HL-60 (cell line): ENCODE data around the gene ADAMTSL3.
A peak's percentile ranks its signal among the peaks of the same experiment; 100 is the strongest.
"Not testable (repeated sequence)": the region's sequence is repeated elsewhere in the genome, so short reads cannot be mapped to it uniquely, and the experiment has no call there.

Experiments
- DNase-seq, 2 experiments: peaks; one replicate each; pipeline ENCODE4 v3.0.0-alpha.2; 2010 to 2020; ENCODE audit warnings: low read depth in 1 of 2, low spot score in 1 of 2
- H3K27ac ChIP-seq: fragments of 250-450 bp; sonication (Bioruptor Pico); replicated peaks from 2 replicates; pipeline ENCODE4 v1.5.1; 2020; ENCODE audit warnings: mild to moderate bottlenecking, moderate library complexity
- H3K27me3 ChIP-seq: fragments of 250-450 bp; sonication (Bioruptor Pico); 2 replicates; pipeline ENCODE4 v1.5.1; 2021; ENCODE audit warnings: mild to moderate bottlenecking, moderate library complexity; ENCODE audit not compliant: insufficient read depth, poor library complexity, severe bottlenecking
- H3K4me3 ChIP-seq: replicated peaks from 2 replicates; pipeline ENCODE4 v1.5.1; 2011; ENCODE audit warnings: mild to moderate bottlenecking, control low read depth, low read length; ENCODE audit not compliant: insufficient read depth
- CTCF ChIP-seq: IDR thresholded peaks from one replicate; pipeline ENCODE4 v1.5.1; 2011; ENCODE audit warnings: low read length, control low read depth, inconsistent platforms; ENCODE audit not compliant: insufficient read depth
- GABPA ChIP-seq: IDR thresholded peaks from 2 replicates; pipeline ENCODE4 v1.6.1; 2012; ENCODE audit warnings: low read depth
- POLR2AphosphoS5 ChIP-seq: IDR thresholded peaks from 2 replicates; pipeline ENCODE4 v1.6.1; 2012; ENCODE audit warnings: low read depth
- SPI1 ChIP-seq: IDR thresholded peaks from 2 replicates; pipeline ENCODE4 v1.6.1; 2012; ENCODE audit warnings: low read depth, mild to moderate bottlenecking, borderline replicate concordance
- TF ChIP-seq, protein P1 (sequence below): IDR thresholded peaks from 2 replicates; pipeline ENCODE4 v1.6.1; 2012; ENCODE audit warnings: low read depth; ENCODE audit not compliant: insufficient replicate concordance

The ADAMTSL3 gene

GRCh38 chr15:84057714-84058331 is 403.9 kb downstream of the ADAMTSL3 start:
- H3K27me3 ChIP-seq, result no peaks in the 10 kb centered on the region
- no peak for TF ChIP-seq SPI1
- no peak for TF ChIP-seq POLR2AphosphoS5
- TF ChIP-seq, protein P1, sequence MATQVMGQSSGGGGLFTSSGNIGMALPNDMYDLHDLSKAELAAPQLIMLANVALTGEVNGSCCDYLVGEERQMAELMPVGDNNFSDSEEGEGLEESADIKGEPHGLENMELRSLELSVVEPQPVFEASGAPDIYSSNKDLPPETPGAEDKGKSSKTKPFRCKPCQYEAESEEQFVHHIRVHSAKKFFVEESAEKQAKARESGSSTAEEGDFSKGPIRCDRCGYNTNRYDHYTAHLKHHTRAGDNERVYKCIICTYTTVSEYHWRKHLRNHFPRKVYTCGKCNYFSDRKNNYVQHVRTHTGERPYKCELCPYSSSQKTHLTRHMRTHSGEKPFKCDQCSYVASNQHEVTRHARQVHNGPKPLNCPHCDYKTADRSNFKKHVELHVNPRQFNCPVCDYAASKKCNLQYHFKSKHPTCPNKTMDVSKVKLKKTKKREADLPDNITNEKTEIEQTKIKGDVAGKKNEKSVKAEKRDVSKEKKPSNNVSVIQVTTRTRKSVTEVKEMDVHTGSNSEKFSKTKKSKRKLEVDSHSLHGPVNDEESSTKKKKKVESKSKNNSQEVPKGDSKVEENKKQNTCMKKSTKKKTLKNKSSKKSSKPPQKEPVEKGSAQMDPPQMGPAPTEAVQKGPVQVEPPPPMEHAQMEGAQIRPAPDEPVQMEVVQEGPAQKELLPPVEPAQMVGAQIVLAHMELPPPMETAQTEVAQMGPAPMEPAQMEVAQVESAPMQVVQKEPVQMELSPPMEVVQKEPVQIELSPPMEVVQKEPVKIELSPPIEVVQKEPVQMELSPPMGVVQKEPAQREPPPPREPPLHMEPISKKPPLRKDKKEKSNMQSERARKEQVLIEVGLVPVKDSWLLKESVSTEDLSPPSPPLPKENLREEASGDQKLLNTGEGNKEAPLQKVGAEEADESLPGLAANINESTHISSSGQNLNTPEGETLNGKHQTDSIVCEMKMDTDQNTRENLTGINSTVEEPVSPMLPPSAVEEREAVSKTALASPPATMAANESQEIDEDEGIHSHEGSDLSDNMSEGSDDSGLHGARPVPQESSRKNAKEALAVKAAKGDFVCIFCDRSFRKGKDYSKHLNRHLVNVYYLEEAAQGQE, result no peak
- TF ChIP-seq CTCF, result no peak
- no peak for TF ChIP-seq GABPA
- no peak for DNase-seq
- no peak overlapping the region for H3K27ac ChIP-seq
- H3K4me3 ChIP-seq, result no peak overlapping the region

GRCh38 chr15:84063674-84064073 is 409.8 kb downstream of the ADAMTSL3 start:
- H3K4me3 ChIP-seq, result not testable (repeated sequence)

DNA sequence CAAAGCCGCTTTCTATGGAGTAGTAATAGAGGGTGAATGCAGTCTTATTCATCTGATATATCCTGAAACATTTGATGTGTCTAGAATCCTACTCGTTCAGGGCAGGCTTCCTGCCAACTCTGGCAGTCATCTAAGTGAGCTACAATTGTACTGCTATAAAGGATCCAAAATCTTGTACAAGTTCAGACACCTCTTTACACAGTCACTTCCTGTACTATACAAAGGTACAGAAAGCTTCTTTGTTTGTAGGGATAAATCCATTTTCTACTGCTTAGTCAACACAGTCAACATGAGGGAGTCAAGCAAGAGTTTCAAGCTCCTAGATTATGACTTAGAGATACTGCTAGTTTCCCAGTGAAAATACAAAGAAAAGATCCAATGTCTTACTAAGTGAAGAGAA is 414.8 kb downstream of the ADAMTSL3 start:
- not testable (repeated sequence) for H3K27ac ChIP-seq, DNase-seq, H3K27me3 ChIP-seq, H3K4me3 ChIP-seq

More at GRCh38 chr15:84063674-84064073, 409.8 kb downstream of the ADAMTSL3 start:
- not testable (repeated sequence) for H3K27me3 ChIP-seq, DNase-seq, H3K27ac ChIP-seq
- TF ChIP-seq SPI1, result peak; percentile 58

GRCh38 chr15:84078038-84078437 is 424.1 kb downstream of the ADAMTSL3 start:
- DNase-seq, H3K4me3 ChIP-seq, H3K27ac ChIP-seq: not testable (repeated sequence)
- peaks cover 23% of the 10 kb centered on the region for H3K27me3 ChIP-seq

DNA sequence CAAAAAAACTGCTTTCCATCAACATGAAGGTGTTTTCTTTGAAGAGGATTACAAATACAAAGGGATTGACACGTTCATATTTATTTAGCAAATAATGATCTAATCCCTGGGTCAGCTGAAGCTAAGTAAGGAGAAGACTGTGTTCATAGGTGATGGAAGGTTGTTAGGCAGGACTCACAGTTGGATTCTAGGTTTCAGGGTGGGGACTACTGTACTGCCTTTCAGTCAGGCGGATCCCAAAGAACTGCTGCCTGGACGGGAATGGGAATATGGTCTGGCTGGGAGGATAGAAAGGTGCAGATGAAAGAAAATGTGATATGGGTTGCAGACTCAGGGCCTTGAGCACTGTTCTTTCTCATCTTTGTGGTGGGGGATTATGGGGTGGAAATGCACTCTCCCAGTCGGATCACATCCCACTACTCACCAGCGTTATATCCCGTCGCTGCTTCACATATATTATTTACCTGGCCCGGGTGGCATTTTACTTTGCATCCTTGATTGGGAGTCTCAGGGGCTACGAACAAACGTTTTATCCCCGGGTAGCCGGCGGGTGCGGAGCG is 425.5 kb downstream of the ADAMTSL3 start:
- H3K27me3 ChIP-seq, result peaks cover 23% of the 10 kb centered on the region
- H3K27ac ChIP-seq, DNase-seq, H3K4me3 ChIP-seq: not testable (repeated sequence)

DNA sequence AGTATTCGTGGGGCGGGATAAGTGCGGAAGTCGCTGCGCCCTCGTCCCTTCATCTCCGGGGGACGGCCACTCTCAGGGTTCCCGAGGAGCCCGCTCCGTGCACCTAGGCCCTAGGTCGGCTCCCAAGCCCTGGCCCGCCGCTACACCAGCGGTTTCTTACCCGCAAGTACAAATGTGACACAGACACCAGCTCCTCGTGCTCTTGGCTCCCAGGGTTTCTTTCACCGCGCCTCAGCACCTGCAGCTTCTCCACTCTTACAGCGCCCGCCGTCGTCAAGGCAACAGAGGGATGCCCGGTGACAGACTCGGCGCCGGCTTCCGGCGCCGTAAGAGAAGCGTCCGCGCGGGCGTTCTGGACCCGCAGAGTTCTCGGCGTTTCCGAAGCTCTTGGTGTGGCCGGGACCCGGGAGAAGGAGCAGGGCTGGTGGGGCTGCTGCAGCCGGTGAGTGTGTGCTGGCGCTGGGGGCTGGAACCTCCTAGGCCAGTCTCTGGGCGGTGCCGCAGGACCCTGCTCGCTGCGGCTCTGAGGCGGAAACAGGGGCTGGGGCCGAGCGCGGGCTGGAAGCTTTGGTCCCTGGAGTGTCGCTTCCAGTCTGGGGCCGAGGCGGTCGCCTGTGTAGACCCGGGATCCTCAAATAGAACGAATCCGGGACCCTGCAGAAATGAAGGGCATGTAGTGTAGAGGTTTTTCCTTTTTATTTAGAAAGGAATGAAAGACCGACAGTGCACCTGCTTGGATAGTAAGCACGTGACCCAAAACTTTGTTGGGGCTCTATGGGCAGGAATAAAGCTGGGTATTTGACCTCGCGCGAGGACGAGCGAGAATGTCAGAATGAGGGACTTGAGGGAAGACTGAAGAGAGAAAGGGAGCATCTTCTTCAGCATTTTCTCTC is 426.2 kb downstream of the ADAMTSL3 start:
- no peak overlapping the region for H3K27ac ChIP-seq
- peak in 1 of 2 experiments; percentile 5 for DNase-seq
- TF ChIP-seq CTCF (no peak), POLR2AphosphoS5 (no peak), GABPA (no peak), SPI1 (no peak)
- TF ChIP-seq, protein P1, result no peak
- H3K4me3 ChIP-seq, result peak overlapping the region; percentile 6
- peaks cover 23% of the 10 kb centered on the region for H3K27me3 ChIP-seq

GRCh38 chr15:84080778-84081084 is 426.8 kb downstream of the ADAMTSL3 start:
- peaks cover 23% of the 10 kb centered on the region for H3K27me3 ChIP-seq
- not testable (repeated sequence) for DNase-seq, H3K27ac ChIP-seq, H3K4me3 ChIP-seq
